Thoracic aorta (tissue), 2 donors: ENCODE data around the gene GNAO1. TPM values are rescaled to one million over a fixed set of nuclear protein-coding genes. Genes with fewer than 3 reads are reported as not detected.
"Not testable (repeated sequence)": the region's sequence is repeated elsewhere in the genome, so short reads cannot be mapped to it uniquely, and the experiment has no call there.

Experiments used
- ATAC-seq: fragments of 150-250 bp; one replicate; pipeline ENCODE4 v1.8.0; 2017; ENCODE audit warnings: low read depth; ENCODE audit not compliant: insufficient number of reproducible peaks, low FRiP score
- DNase-seq: peaks from one replicate; pipeline ENCODE4 v3.0.0-alpha.2; 2020; ENCODE audit warnings: low spot score
- H3K27ac ChIP-seq, 2 donors: fragments of 200-600 bp; sonication (generic); 1 replicate in 1 of 2; 2 replicates in 1 of 2; pipeline ENCODE4 v1.5.1; 2016; ENCODE audit warnings: mild to moderate bottlenecking in 2 of 2, moderate library complexity in 2 of 2
- H3K27me3 ChIP-seq: fragments of 200-600 bp; sonication (generic); replicated peaks from 2 replicates; pipeline ENCODE4 v1.6.0; 2016; ENCODE audit warnings: mild to moderate bottlenecking; ENCODE audit not compliant: insufficient read depth
- H3K36me3 ChIP-seq: fragments of 200-600 bp; sonication (generic); one replicate; pipeline ENCODE4 v1.5.1; 2016
- H3K4me1 ChIP-seq, 2 donors: fragments of 200-600 bp; sonication (generic); 1 replicate in 1 of 2; 2 replicates in 1 of 2; pipeline versions ENCODE4 v1.5.1 to v1.6.0; 2016; ENCODE audit warnings: low read depth in 2 of 2, mild to moderate bottlenecking in 1 of 2; ENCODE audit not compliant: control insufficient read depth in 1 of 2
- H3K4me3 ChIP-seq: fragments of 200-600 bp; sonication (generic); 2 replicates; pipeline ENCODE4 v1.5.1; 2016; ENCODE audit warnings: mild to moderate bottlenecking
- H3K9me3 ChIP-seq: fragments of 200-600 bp; sonication (generic); 2 replicates; pipeline ENCODE4 v1.5.1; 2016
- total RNA-seq, 2 donors: library from RNA; depleted of rRNA; stranded (reverse); fragments of >200 nt; gene quantifications; one replicate each; pipeline versions ENCODE4 v1.1.0 to v1.2.3, GENCODE V29; 2016
- TF ChIP-seq, protein P1 (sequence below): fragments of 200-600 bp; sonication (generic); IDR thresholded peaks from one replicate; pipeline ENCODE4 v1.5.1; 2019; ENCODE audit warnings: antibody characterized with exemption

Gene GNAO1
- total RNA-seq, 2 donors from 2014 or later = 2.0 to 4.5 TPM

- H3K4me3 ChIP-seq, DNase-seq, H3K27ac ChIP-seq, H3K27me3 ChIP-seq, H3K9me3 ChIP-seq, ATAC-seq, H3K4me1 ChIP-seq: not testable (repeated sequence)
- peaks cover 50% of the 10 kb centered on the region for H3K36me3 ChIP-seq
These were observed 189.6 kb downstream of the GNAO1 start for GRCh38 chr16:56380778-56381485.

- H3K4me1 ChIP-seq = no peaks in the 10 kb centered on the region
- H3K27ac ChIP-seq = no peak overlapping the region
- peaks cover 54% of the 10 kb centered on the region for H3K36me3 ChIP-seq
- no peak for DNase-seq
- H3K9me3 ChIP-seq = peaks cover 7% of the 10 kb centered on the region
- TF ChIP-seq, protein P1, sequence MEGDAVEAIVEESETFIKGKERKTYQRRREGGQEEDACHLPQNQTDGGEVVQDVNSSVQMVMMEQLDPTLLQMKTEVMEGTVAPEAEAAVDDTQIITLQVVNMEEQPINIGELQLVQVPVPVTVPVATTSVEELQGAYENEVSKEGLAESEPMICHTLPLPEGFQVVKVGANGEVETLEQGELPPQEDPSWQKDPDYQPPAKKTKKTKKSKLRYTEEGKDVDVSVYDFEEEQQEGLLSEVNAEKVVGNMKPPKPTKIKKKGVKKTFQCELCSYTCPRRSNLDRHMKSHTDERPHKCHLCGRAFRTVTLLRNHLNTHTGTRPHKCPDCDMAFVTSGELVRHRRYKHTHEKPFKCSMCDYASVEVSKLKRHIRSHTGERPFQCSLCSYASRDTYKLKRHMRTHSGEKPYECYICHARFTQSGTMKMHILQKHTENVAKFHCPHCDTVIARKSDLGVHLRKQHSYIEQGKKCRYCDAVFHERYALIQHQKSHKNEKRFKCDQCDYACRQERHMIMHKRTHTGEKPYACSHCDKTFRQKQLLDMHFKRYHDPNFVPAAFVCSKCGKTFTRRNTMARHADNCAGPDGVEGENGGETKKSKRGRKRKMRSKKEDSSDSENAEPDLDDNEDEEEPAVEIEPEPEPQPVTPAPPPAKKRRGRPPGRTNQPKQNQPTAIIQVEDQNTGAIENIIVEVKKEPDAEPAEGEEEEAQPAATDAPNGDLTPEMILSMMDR = no peak
- ATAC-seq = no peak
- no peaks in the 10 kb centered on the region for H3K27me3 ChIP-seq
- no peak overlapping the region for H3K4me3 ChIP-seq
These were observed 191.2 kb downstream of the GNAO1 start for GRCh38 chr16:56382459-56382858.

- Histone ChIP-seq H3K27ac (no peak overlapping the region), H3K4me1 (no peaks in the 10 kb centered on the region), H3K27me3 (no peaks in the 10 kb centered on the region), H3K36me3 (peaks cover 54% of the 10 kb centered on the region), H3K9me3 (peaks cover 7% of the 10 kb centered on the region), H3K4me3 (no peak overlapping the region)
- TF ChIP-seq, protein P1 = no peak
- ATAC-seq (no peak), DNase-seq (no peak)
These were observed 191.6 kb downstream of the GNAO1 start for GRCh38 chr16:56382901-56383355.

DNA sequence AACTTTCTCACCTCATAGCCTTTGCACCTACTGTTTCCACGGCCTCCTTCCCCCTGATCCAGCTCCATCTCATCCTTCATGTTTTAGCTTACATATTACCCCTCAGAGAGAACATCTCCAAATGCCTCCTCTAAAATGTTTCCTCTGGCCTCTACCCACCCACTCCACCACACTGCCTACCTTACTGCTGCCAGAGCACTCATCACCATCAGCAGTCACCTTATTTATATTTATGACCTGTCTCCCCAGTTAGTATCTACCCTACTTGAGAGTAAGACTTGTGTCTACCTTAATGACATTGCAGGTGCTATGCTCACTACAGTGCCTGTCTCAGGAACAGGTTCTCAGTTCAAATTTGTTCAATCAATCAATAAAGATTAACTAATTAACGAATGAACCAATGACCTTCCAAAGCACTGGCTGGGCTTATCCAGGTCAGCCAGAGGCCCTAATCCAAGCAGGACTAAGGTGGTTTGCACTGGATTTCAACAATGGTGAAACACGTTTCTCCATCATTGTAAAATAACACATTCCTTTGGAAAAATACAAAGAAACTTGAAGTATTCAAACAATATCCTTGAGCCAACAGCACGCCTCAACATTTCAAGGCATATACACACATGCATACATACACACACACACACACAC is 192.9 kb downstream of the GNAO1 start:
- no peaks in the 10 kb centered on the region for H3K4me1 ChIP-seq
- no peak overlapping the region for H3K27ac ChIP-seq
- peaks cover 61% of the 10 kb centered on the region for H3K36me3 ChIP-seq
- no peak for ATAC-seq
- H3K4me3 ChIP-seq = no peak overlapping the region
- no peaks in the 10 kb centered on the region for H3K27me3 ChIP-seq
- TF ChIP-seq, protein P1 = no peak
- peaks cover 7% of the 10 kb centered on the region for H3K9me3 ChIP-seq
- no peak for DNase-seq

GRCh38 chr16:56387396-56387795 is 196.1 kb downstream of the GNAO1 start:
- Histone ChIP-seq H3K9me3 (no peaks in the 10 kb centered on the region), H3K4me3 (no peak overlapping the region), H3K36me3 (peaks cover 50% of the 10 kb centered on the region), H3K27ac (no peak overlapping the region), H3K27me3 (no peaks in the 10 kb centered on the region), H3K4me1 (no peaks in the 10 kb centered on the region)
- TF ChIP-seq, protein P1 = no peak
- ATAC-seq (no peak), DNase-seq (no peak)
